SIG-M5 treated with dmso at 0.1 percent for 504 hours (cell line): ENCODE results near the gene FBXO34.
"Not testable (repeated sequence)": the region's sequence is repeated elsewhere in the genome, so short reads cannot be mapped to it uniquely, and the experiment has no call there.

ENCODE experiments used
- DNase-seq: peaks from one replicate; lab custom pipeline; 2025; ENCODE audit not compliant: unreplicated experiment; lab: John Stamatoyannopoulos, UW

FBXO34 gene

DNA sequence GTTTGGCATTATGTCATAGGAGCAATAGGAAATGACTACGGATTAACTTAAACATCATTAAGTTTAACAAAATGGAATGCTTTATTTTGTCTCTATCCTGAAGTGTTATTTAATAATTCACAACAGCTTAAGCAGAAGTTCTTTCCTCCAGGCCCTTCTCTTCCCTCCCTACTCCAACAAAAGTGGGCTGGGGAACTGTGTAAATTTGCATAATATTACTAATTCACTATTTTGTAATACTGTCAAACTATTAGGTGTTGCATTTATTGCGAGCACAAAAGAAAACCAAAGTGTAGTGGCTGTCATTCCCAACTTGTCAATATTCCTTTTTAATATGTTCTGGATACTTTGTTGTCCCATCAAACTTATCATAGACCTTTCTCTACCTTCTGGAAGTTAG, 70.6 kb downstream of the FBXO34 start:
- no peak for DNase-seq

DNA sequence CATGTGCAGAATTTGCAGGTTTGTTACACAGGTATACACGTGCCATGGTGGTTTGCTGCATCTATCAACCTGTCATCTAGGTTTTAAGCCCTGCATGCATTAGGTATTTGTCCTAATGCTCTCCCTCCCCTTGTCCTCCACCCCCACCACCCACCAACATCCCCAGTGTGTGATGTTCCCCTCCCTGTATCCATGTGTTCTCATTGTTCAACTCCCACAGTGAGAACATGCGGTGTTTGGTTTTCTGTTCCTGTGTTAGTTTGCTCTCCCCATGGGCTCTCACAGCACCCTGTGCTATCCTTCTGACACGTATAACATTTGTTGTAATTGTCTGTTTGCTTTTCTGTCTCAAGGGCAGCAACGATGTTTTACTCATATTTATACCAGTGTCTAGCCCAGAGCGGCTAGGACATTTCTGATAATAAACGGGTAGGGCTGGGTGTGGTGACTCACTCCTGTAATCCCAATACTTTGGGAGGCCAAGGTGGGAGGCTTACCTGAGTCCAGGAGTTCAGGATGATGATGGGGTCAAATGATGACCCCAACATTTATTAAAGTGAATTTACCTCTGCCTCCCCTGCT, 73.5 kb downstream of the FBXO34 start:
- not testable (repeated sequence) for DNase-seq

GRCh38 chr14:55347040-55347439, 75.8 kb downstream of the FBXO34 start:
- DNase-seq, result no peak

DNA sequence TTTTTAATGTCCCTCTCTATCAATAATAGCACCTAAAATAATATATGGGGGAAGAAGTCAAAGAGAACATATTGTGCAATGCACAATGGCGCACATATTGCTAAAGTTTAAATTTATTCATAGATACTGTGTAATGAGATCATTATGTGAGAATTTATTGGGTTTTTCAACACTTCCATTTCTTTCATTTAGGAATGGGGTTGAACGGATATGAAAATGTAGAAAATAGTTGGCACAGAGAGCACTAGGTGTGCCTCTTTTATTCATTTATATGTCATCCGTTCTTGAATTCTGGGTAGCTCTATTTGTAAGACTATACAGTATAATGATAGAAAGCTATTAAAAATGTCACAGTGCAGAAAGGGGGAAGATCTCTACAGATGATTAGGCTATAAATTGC, 76.5 kb downstream of the FBXO34 start:
- no peak for DNase-seq

GRCh38 chr14:55348766-55349453, 77.7 kb downstream of the FBXO34 start:
- no peak for DNase-seq

DNA sequence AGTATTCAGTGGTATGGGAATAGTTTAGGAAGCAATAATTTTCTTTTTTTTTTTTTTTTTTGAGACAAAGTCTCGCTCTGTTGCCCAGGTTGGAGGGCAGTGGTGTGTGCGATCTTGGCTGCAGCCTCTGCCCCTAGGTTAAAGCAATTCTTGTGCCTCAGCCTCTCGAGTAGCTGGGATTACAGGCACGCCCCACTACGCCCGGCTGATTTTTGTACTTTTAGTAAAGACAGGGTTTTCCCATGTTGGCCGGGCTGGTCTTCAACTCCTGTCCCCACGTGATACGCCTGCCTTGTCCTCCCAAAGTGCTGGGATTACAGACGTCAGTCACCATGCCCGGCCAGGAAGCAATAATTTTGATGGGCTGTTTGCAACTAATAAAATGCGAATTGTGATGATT, 78.3 kb downstream of the FBXO34 start:
- no peak for DNase-seq

DNA sequence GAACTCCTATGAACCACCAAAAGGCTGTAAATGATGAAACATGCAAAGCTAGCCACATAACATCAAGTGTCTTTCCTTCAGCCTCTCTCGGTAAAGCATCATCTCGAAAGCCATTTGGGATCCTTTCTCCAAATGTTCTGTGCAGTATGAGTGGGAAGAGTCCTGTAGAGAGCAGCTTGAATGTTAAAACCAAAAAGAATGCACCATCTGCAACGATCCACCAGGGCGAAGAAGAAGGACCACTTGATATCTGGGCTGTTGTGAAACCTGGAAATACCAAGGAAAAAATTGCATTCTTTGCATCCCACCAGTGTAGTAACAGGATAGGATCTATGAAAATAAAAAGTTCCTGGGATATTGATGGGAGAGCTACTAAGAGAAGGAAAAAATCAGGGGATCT, 79.2 kb downstream of the FBXO34 start:
- DNase-seq, result no peak

DNA sequence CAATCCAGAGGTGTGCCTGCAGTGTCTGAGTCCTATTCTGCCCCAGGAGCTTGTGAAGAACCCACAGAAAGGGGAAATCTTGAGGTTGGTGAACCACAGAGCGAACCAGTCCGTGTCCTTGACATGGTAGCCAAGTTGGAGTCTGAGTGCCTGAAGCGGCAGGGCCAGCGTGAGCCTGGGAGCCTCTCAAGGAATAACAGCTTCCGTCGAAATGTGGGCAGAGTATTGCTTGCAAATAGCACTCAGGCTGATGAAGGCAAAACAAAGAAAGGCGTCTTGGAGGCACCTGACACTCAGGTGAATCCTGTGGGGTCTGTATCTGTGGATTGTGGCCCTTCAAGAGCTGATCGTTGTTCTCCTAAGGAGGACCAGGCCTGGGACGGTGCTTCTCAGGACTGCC, 79.9 kb downstream of the FBXO34 start:
- DNase-seq, result no peak

DNA sequence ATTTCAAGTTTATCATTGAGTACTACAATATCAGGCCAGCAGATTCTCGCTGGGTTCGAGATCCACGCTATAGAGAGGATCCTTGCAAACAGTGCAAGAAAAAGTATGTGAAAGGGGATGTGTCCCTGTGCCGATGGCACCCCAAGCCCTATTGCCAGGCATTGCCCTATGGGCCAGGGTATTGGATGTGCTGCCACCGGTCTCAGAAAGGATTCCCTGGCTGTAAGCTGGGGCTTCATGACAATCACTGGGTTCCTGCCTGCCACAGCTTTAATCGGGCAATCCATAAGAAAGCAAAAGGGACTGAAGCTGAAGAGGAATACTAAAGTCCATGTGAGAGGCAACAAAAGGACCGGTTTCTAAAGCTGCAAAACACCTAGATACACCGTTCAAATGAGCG, 81.0 kb downstream of the FBXO34 start:
- DNase-seq, result no peak

DNA sequence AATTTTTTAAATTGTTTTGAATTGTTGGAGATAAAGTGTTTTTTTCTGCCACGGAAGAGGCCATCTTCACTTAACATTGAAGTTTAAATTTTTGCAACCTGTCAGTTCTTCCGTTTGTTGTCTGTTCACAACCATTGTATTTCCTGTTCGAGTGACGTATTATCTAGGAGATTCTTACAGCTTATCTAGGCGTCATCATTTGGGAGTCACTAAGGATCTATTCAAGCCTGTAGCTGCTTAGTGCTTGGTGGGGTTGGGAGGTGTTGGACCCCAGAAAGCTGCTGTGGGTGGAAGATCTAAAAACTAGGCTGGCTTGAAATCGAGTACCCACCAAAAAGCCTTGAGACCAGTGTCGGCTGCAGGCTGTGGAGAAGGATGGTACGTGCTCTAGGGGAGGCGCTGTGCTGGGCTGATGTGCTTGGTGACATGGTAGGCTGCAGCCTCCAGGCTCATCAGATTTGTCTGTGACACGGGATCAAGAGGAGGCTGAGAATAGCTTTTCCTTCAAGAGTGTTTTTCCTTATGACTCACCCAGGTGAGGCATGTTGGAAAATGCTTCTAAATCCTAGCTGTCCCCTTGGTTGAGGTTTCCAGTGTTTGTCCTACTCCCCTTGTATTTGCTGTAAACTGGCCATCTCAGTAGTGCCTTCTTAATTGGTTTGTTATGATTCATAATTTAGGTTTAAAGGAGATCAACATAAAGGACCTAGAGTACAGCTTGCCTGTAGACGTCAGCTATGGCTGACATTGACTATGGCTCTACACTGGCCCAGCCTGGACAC, 82.7 kb downstream of the FBXO34 start:
- DNase-seq, result no peak

DNA sequence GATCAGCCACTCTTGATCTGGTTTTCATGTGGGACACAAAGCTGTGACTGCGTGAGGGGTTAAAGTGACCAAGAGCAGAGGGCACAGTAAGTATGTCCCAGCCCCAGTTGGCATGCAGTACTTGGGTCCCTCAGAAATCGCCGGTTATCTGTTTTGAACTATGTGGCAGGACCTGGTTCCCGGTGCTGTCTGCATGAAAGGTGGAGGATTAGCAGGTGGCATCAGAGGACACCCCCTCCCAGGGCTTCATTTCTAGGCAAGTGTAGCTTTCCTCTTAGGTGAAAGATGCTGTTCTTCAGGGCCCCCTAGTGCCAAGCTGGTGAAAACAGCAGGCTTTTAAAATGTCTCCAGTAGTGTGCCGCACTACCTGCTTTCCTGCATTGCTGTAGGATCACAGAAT, 83.3 kb downstream of the FBXO34 start:
- DNase-seq, result peak; percentile 56

DNA sequence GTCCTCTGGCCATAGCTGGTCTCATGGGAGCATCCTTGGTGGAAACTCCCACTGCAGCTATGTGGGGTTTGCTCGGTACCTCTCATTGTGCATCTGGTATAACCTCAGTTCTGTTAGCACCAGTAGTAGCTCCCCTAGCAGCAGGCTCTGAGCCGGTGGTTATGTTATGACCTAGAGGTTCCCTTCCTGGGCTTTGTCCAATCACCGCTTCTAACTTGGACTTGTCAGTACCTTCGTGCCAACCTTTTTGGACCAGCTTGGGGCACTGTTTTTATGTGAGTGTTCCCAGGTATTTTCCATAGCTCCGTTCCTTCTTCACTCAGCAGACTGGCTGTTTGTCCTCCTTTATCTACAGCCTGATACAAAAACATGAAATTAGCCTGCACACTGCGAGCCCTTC, 84.7 kb downstream of the FBXO34 start:
- no peak for DNase-seq

DNA sequence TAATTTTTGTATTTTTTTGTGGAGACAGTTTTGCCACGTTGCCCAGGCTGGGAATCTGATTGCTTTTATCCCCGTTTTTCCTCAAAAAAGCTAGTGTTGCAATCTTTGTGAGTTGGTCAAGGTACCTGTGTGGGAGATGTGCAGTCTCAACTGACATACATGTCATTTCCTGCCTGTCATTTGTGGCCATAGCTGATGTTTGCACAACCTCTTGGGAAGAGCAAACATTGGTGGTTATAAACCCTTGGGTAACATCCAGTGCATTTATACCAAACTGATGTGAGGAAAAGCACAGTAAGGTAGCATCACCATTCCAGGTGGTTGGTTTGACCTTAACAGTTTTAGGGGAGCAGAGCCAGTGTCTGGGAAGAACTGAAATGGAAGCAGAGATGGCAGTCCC, 85.7 kb downstream of the FBXO34 start:
- DNase-seq, result peak; percentile 16

GRCh38 chr14:55359307-55359706, 88.1 kb downstream of the FBXO34 start:
- DNase-seq, result no peak

- no peak for DNase-seq
Measured at GRCh38 chr14:55361190-55361589, 90.0 kb downstream of the FBXO34 start.

DNA sequence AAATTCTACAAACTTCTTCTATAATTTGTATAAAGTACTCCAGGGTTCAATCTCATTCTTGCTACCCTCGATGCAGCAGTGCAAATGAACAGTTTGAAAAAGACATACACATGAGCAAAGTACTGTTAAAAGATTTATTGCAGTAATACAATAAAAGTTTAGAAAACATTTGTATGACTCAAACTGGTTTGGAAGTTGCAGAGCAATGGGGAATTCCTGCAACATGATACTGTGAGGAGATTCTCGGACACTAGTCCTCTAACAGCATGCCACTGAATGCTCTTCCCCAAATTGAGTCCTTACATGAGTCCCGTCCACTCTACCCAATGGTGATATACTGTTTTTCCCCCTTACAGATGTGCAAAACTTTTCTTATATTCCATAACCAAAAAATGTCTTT, 95.0 kb downstream of the FBXO34 start:
- DNase-seq, result no peak

DNA sequence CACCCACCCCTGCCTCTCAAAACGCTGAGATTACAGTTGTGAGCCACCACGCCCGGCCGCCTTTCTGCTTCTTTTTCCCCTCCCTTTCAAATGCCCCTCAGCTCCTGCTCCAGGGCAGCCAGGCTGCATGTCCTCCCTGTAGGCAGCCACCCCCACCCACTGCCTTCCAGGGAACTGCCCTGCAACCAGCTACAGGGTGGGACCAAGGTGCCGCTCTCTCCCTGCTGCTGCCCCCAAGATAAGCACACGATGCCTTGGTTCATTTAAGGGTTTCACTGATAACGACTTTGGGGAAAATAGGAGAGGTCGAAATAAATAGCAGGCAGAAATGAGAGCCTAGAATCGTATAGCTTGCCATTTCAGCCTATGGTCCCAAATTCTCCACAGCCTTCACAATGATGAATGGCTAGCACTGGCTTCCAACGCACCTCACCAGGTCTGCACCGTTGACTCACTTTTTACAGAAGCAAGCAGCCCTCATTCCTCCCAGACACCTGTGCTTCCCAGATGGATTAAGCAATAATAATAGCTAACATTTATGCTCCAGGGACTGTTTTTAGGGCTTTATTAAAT, 99.7 kb downstream of the FBXO34 start:
- no peak for DNase-seq

DNA sequence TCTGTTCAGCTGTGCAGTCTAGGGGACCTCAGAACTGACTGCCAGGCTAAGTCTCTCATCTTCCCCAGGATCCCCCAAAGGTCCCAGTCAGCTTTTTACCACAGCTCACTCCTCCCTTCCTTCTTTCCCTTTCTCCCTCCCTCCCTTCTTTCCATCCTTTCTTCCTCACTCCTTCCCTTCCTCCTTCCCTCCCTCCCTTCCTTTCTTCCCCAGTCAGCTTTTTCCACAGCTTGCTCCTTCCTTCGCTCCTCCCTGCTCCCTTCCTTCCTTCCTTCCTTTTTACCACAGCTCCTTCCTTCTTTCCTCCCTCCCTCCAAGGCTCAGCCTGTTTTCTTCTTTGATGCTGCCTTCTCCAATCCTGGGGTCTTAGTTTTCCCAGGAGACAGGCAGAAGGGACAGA, 101.2 kb downstream of the FBXO34 start:
- no peak for DNase-seq

GRCh38 chr14:55372825-55373224, 101.6 kb downstream of the FBXO34 start:
- DNase-seq, result no peak

GRCh38 chr14:55373784-55374705, 102.8 kb downstream of the FBXO34 start:
- DNase-seq, result no peak

- DNase-seq, result no peak
Measured at GRCh38 chr14:55374771-55375170, 103.5 kb downstream of the FBXO34 start.
